T-helper 1 cell (primary cell): ENCODE results near the gene IHH.

Experiments used
- DNase-seq, 5 donors: peaks; one replicate each; pipeline ENCODE4 v3.0.0-alpha.2; 2012 to 2020
- total RNA-seq, 4 donors: gene quantifications; one replicate each; lab custom pipeline; 2026; lab: John Stamatoyannopoulos, UW

IHH gene
- 0 to 0.36 (median 0) reads per million in 4 donors for total RNA-seq

GRCh38 chr2:219060821-219061791, at the start of gene IHH:
TSS of gene IHH (minus strand) at chr2:219060921. CDS start at chr2:219060467, 454 bp downstream.
- no peak for DNase-seq

- DNase-seq = peak in 3 of 5 donors; percentile 10 to 14 (median 10)
Observed at GRCh38 chr2:219109471-219109870, 48.8 kb upstream of the IHH start.

- no peak for DNase-seq
Observed at GRCh38 chr2:219107758-219108157, 47.0 kb upstream of the IHH start.

GRCh38 chr2:219106251-219106650, 45.5 kb upstream of the IHH start:
- DNase-seq = no peak

GRCh38 chr2:219104107-219105035, 43.6 kb upstream of the IHH start:
- DNase-seq = peak in 1 of 5 donors; percentile 14

GRCh38 chr2:219099329-219099728, 38.6 kb upstream of the IHH start:
- no peak for DNase-seq

GRCh38 chr2:219095406-219095935, 34.8 kb upstream of the IHH start:
- DNase-seq = no peak

- no peak for DNase-seq
Observed at GRCh38 chr2:219094171-219094570, 33.5 kb upstream of the IHH start.

GRCh38 chr2:219090436-219091299, 29.9 kb upstream of the IHH start:
- no peak for DNase-seq

- no peak for DNase-seq
Observed at GRCh38 chr2:219089330-219089729, 28.6 kb upstream of the IHH start.

- DNase-seq = no peak
Observed at GRCh38 chr2:219087848-219088247, 27.1 kb upstream of the IHH start.

GRCh38 chr2:219087361-219087760, 26.6 kb upstream of the IHH start:
- no peak for DNase-seq

- DNase-seq = no peak
Observed at GRCh38 chr2:219086196-219086595, 25.5 kb upstream of the IHH start.

- DNase-seq = no peak
Observed at GRCh38 chr2:219084791-219085190, 24.1 kb upstream of the IHH start.

GRCh38 chr2:219082332-219082958, 21.7 kb upstream of the IHH start:
- no peak for DNase-seq

GRCh38 chr2:219081701-219082331, 21.1 kb upstream of the IHH start:
- no peak for DNase-seq

GRCh38 chr2:219081096-219081495, 20.4 kb upstream of the IHH start:
- no peak for DNase-seq

- DNase-seq = no peak
Observed at GRCh38 chr2:219079417-219079816, 18.7 kb upstream of the IHH start.

- no peak for DNase-seq
Observed at GRCh38 chr2:219078951-219079350, 18.2 kb upstream of the IHH start.

GRCh38 chr2:219078126-219078525, 17.4 kb upstream of the IHH start:
- DNase-seq = no peak

- DNase-seq = no peak
Observed at GRCh38 chr2:219076253-219076652, 15.5 kb upstream of the IHH start.
